HG03039 (cell line): ENCODE results near the gene STAP2.

Source experiments
- ATAC-seq: cut with Tn5 transposase; IDR thresholded peaks from one replicate; pipeline ENCODE4 v1.9.1; 2021; ENCODE audit warnings: mild to moderate bottlenecking, moderate library complexity; ENCODE audit not compliant: unreplicated experiment

Gene STAP2

GRCh38 chr19:4370418-4371041, 31.9 kb upstream of the STAP2 start:
- ATAC-seq = no peak

- ATAC-seq = no peak
Observed at GRCh38 chr19:4369888-4370260, 31.2 kb upstream of the STAP2 start.

GRCh38 chr19:4369109-4369887, 30.7 kb upstream of the STAP2 start:
- ATAC-seq = no peak

GRCh38 chr19:4368128-4368820, 29.6 kb upstream of the STAP2 start:
- ATAC-seq = no peak

GRCh38 chr19:4367781-4368127, 29.1 kb upstream of the STAP2 start:
- no peak for ATAC-seq

GRCh38 chr19:4367336-4367723, 28.7 kb upstream of the STAP2 start:
- no peak for ATAC-seq

GRCh38 chr19:4366666-4367335, 28.2 kb upstream of the STAP2 start:
- ATAC-seq = no peak

- no peak for ATAC-seq
Observed at GRCh38 chr19:4365791-4366665, 27.4 kb upstream of the STAP2 start.

- ATAC-seq = no peak
Observed at GRCh38 chr19:4365341-4365740, 26.7 kb upstream of the STAP2 start.

GRCh38 chr19:4363571-4364304, 25.1 kb upstream of the STAP2 start:
- no peak for ATAC-seq

GRCh38 chr19:4362831-4363545, 24.4 kb upstream of the STAP2 start:
- ATAC-seq = no peak

- ATAC-seq = no peak
Observed at GRCh38 chr19:4362101-4362828, 23.6 kb upstream of the STAP2 start.

GRCh38 chr19:4361152-4362046, 22.8 kb upstream of the STAP2 start:
- ATAC-seq = no peak

GRCh38 chr19:4360641-4361151, 22.1 kb upstream of the STAP2 start:
- no peak for ATAC-seq

GRCh38 chr19:4360081-4360569, 21.5 kb upstream of the STAP2 start:
- no peak for ATAC-seq

GRCh38 chr19:4359627-4360000, 21.0 kb upstream of the STAP2 start:
- ATAC-seq = no peak
